ENCODE results near the gene CCDC88A. TPM values are rescaled to one million over a fixed set of nuclear protein-coding genes. Genes with fewer than 3 reads are reported as not detected.

CCDC88A gene
- total and polyA plus RNA-seq, 8 donors, result 73.4 to 107 (median 101) TPM

GRCh38 chr2:55408098-55408882, 11.4 kb downstream of the CCDC88A start:
- intact Hi-C loops (cut with DNase I), result no loop called here

GRCh38 chr2:55405116-55405515, 14.5 kb downstream of the CCDC88A start:
- ATAC-seq (no peak), DNase-seq (no peak)
- intact Hi-C loops (cut with DNase I), result no loop called here
- Histone ChIP-seq H3K4me3 (no peak overlapping the region), H3K27ac (no peak overlapping the region), H3K27me3 (no peaks in the 10 kb centered on the region), H3K36me3 (peaks cover 0 to 21% of the 10 kb centered on the region in 2 donors), H3K9me3 (no peaks in the 10 kb centered on the region), H3K4me1 (no peaks in the 10 kb centered on the region)
- no peak for TF ChIP-seq CTCF (IDR thresholded peaks at IDR 0.05)

More at GRCh38 chr2:55408098-55408882, 11.4 kb downstream of the CCDC88A start:
- ATAC-seq, result no peak
- Histone ChIP-seq H3K36me3 (peaks cover 0 to 19% of the 10 kb centered on the region in 2 donors), H3K27ac (no peak overlapping the region), H3K9me3 (no peaks in the 10 kb centered on the region), H3K4me3 (no peak overlapping the region), H3K4me1 (no peaks in the 10 kb centered on the region), H3K27me3 (no peaks in the 10 kb centered on the region)
- no peak for TF ChIP-seq CTCF (IDR thresholded peaks at IDR 0.05)
- DNase-seq, result no peak

GRCh38 chr2:55403256-55403998, 16.2 kb downstream of the CCDC88A start:
- Histone ChIP-seq H3K27ac (no peak overlapping the region), H3K27me3 (no peaks in the 10 kb centered on the region), H3K9me3 (no peaks in the 10 kb centered on the region), H3K4me1 (no peaks in the 10 kb centered on the region), H3K36me3 (peaks cover 0 to 21% of the 10 kb centered on the region in 2 donors), H3K4me3 (no peak overlapping the region)
- intact Hi-C loops (cut with DNase I), result no loop called here
- DNase-seq (no peak), ATAC-seq (no peak)
- no peak for TF ChIP-seq CTCF (IDR thresholded peaks at IDR 0.05)

- TF ChIP-seq CTCF (IDR thresholded peaks at IDR 0.05), result no peak
- DNase-seq, result no peak
- Histone ChIP-seq H3K4me3 (no peak overlapping the region), H3K4me1 (no peaks in the 10 kb centered on the region), H3K27ac (no peak overlapping the region), H3K36me3 (peaks cover 0 to 21% of the 10 kb centered on the region in 2 donors), H3K9me3 (no peaks in the 10 kb centered on the region), H3K27me3 (no peaks in the 10 kb centered on the region)
- intact Hi-C loops (cut with DNase I), result no loop called here
- ATAC-seq, result no peak
These were observed 18.5 kb downstream of the CCDC88A start for GRCh38 chr2:55401124-55401523.

- H3K27me3 ChIP-seq, result no peaks in the 10 kb centered on the region
- no peaks in the 10 kb centered on the region for H3K4me1 ChIP-seq
- intact Hi-C loops (cut with DNase I), result no loop called here
- no peak overlapping the region for H3K27ac ChIP-seq
- no peak overlapping the region for H3K4me3 ChIP-seq
- no peaks in the 10 kb centered on the region for H3K9me3 ChIP-seq
- H3K36me3 ChIP-seq, result peaks cover 0 to 15% of the 10 kb centered on the region in 2 donors
- ATAC-seq (no peak), DNase-seq (no peak)
- no peak for TF ChIP-seq CTCF (IDR thresholded peaks at IDR 0.05)
These were observed 19.3 kb downstream of the CCDC88A start for GRCh38 chr2:55400332-55400731.
